Calu3 (cell line): ENCODE data around the gene OPCML. TPM values are rescaled to one million over a fixed set of nuclear protein-coding genes. Genes with fewer than 3 reads are reported as not detected.

Experiments used
- BruUV-seq: library from RNA; stranded (reverse); fragments of 400-500 nt; replicated peaks from 2 replicates; lab custom pipeline; 2021; lab: Mats Ljungman, UMichigan
- CTCF ChIA-PET: fragments of 300-600 bp; sonication (Branson Sonifier 250); formaldehyde crosslinking; loops from one replicate; lab custom pipeline; 2022; ENCODE audit warnings: antibody characterized with exemption; lab: Charles Lee
- DNase-seq: peaks from one replicate; pipeline ENCODE4 v3.0.0; 2022
- H3K27ac Mint-ChIP-seq: one replicate; pipeline ENCODE4 v1.8.0; 2022; ENCODE audit warnings: mixed read lengths; ENCODE audit not compliant: unreplicated experiment
- H3K27me3 Mint-ChIP-seq: one replicate; pipeline ENCODE4 v1.8.0; 2022; ENCODE audit warnings: mixed read lengths; ENCODE audit not compliant: unreplicated experiment
- H3K36me3 Mint-ChIP-seq: one replicate; pipeline ENCODE4 v1.8.0; 2022; ENCODE audit warnings: mild to moderate bottlenecking, moderate library complexity, mixed read lengths; ENCODE audit not compliant: insufficient read depth, unreplicated experiment
- H3K4me1 Mint-ChIP-seq: one replicate; pipeline ENCODE4 v1.8.0; 2022; ENCODE audit warnings: mild to moderate bottlenecking, low read depth, mixed read lengths; ENCODE audit not compliant: unreplicated experiment
- H3K4me3 Mint-ChIP-seq: one replicate; pipeline ENCODE4 v1.8.0; 2022; ENCODE audit warnings: mild to moderate bottlenecking, low read depth, moderate library complexity, mixed read lengths; ENCODE audit not compliant: unreplicated experiment
- H3K9me3 Mint-ChIP-seq: one replicate; pipeline ENCODE4 v1.8.0; 2022; ENCODE audit warnings: low read depth, mixed read lengths; ENCODE audit not compliant: unreplicated experiment
- CTCF ChIP-seq: fragments of 200-600 bp; IDR thresholded peaks from one replicate; pipeline ENCODE4 v1.8.0; 2022; ENCODE audit warnings: antibody characterized with exemption; ENCODE audit not compliant: unreplicated experiment
- intact Hi-C: fragments of 100-400 bp; cut with micrococcal nuclease; formaldehyde crosslinking; loops from one replicate; pipeline ENCODE4 v1.10.0; 2022; ENCODE audit not compliant: unreplicated experiment
- total RNA-seq: library from RNA; stranded (reverse); gene quantifications from 2 replicates; pipeline ENCODE4 v1.2.3, GENCODE V29; 2022

OPCML gene
- total RNA-seq, 1 experiment from 2014 or later = not detected

DNA sequence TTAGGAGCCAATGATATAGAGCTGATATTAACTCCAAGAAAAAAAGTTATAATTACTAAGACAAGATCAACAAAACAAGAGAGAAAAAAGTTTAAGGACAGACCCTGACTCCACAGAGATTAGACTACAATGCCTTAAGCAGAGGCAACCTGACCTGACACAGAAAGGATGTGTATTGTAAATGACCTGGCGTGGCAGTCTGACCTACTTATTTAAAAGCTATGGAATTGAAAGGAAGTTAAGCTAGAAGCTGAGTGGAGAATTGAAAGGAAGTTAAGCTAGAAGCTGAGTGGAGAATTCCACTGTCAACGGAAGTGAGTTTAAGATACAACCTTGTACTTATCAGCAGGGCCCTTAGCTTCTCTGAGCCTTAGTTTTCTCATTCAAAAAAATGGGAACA is 885.4 kb downstream of the OPCML start:
- Mint-ChIP-seq H3K27ac (no peak overlapping the region), H3K4me1 (no peaks in the 10 kb centered on the region), H3K27me3 (no peaks in the 10 kb centered on the region), H3K36me3 (no peaks in the 10 kb centered on the region), H3K9me3 (peaks cover 20% of the 10 kb centered on the region), H3K4me3 (no peak overlapping the region)
- DNase-seq = no peak
- CTCF ChIA-PET = no interaction called here
- no peak for TF ChIP-seq CTCF
- no TSS peak for BruUV-seq
- intact Hi-C loops = no loop called here

GRCh38 chr11:132644520-132645239 is 887.6 kb downstream of the OPCML start:
- CTCF ChIA-PET = no interaction called here
- no peak for DNase-seq
- no peak overlapping the region for H3K4me3 Mint-ChIP-seq
- intact Hi-C loops = no loop called here
- H3K27ac Mint-ChIP-seq = no peak overlapping the region
- TF ChIP-seq CTCF = no peak
- peaks cover 22% of the 10 kb centered on the region for H3K9me3 Mint-ChIP-seq
- BruUV-seq = no TSS peak
- H3K4me1 Mint-ChIP-seq = no peaks in the 10 kb centered on the region
- H3K36me3 Mint-ChIP-seq = no peaks in the 10 kb centered on the region
- no peaks in the 10 kb centered on the region for H3K27me3 Mint-ChIP-seq

DNA sequence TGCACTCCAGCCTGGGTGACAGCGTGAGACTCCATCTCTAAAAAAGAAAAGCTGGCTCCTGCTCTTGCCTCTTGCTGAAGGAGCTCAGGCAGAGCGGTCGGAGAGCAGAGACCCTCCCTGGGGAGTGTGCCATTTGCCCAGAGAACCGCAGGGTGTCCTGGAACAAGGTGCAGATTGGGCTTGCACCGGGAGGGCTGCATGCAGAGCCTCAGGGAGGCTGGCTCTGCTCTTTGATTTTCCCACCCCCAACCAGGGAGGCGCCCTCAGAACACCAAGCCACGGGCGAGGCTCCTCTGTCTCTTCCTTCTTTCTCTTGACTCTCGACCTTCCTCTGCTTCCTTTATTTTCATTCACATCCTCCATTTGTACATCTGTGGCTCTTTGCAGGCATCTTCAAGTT is 889.1 kb downstream of the OPCML start:
- no peak for TF ChIP-seq CTCF
- intact Hi-C loops = no loop called here
- BruUV-seq = no TSS peak
- Mint-ChIP-seq H3K4me3 (no peak overlapping the region), H3K4me1 (no peaks in the 10 kb centered on the region), H3K27me3 (no peaks in the 10 kb centered on the region), H3K9me3 (peaks cover 24% of the 10 kb centered on the region), H3K27ac (no peak overlapping the region), H3K36me3 (no peaks in the 10 kb centered on the region)
- no peak for DNase-seq
- CTCF ChIA-PET = no interaction called here

- CTCF ChIA-PET = no interaction called here
- no peaks in the 10 kb centered on the region for H3K4me1 Mint-ChIP-seq
- no peak overlapping the region for H3K27ac Mint-ChIP-seq
- peaks cover 18% of the 10 kb centered on the region for H3K9me3 Mint-ChIP-seq
- no peak for TF ChIP-seq CTCF
- H3K27me3 Mint-ChIP-seq = no peaks in the 10 kb centered on the region
- H3K4me3 Mint-ChIP-seq = no peak overlapping the region
- DNase-seq = no peak
- intact Hi-C loops = no loop called here
- no TSS peak for BruUV-seq
- no peaks in the 10 kb centered on the region for H3K36me3 Mint-ChIP-seq
Measured at GRCh38 chr11:132640952-132641351, 891.3 kb downstream of the OPCML start.
